Mesenchymal stem cell (in vitro differentiated cells and primary cell): Measurements from ENCODE around the gene ALOX15.
A peak's percentile ranks its signal among the peaks of the same experiment; 100 is the strongest.

Source experiments
- DNase-seq: peaks from one replicate; pipeline ENCODE4 v3.0.0-alpha.2; 2013
- H2AFZ ChIP-seq: one replicate; pipeline ENCODE4 v1.6.1; 2013; ENCODE audit warnings: low read depth, mild to moderate bottlenecking, control low read depth, inconsistent platforms, low read length, moderate library complexity
- H2AK5ac ChIP-seq: 2 replicates; pipeline ENCODE4 v1.6.1; 2013; ENCODE audit warnings: low read length, moderate library complexity, mild to moderate bottlenecking, inconsistent platforms; ENCODE audit not compliant: severe bottlenecking
- H2BK120ac ChIP-seq: one replicate; pipeline ENCODE4 v1.6.1; 2013; ENCODE audit warnings: low read depth, mild to moderate bottlenecking, inconsistent platforms, low read length, moderate library complexity
- H2BK12ac ChIP-seq, 2 experiments: one replicate each; pipeline ENCODE4 v1.6.1; 2013; ENCODE audit warnings: inconsistent platforms in 2 of 2, low read length in 2 of 2, mild to moderate bottlenecking in 2 of 2, moderate library complexity in 2 of 2, control low read depth in 1 of 2
- H2BK15ac ChIP-seq: one replicate; pipeline ENCODE4 v1.6.1; 2013; ENCODE audit warnings: mild to moderate bottlenecking, low read depth, inconsistent platforms; ENCODE audit not compliant: poor library complexity, severe bottlenecking
- H2BK5ac ChIP-seq: 2 replicates; pipeline ENCODE4 v1.6.1; 2013; ENCODE audit warnings: low read depth, mild to moderate bottlenecking, low read length, control low read depth, inconsistent platforms; ENCODE audit not compliant: poor library complexity, severe bottlenecking
- H3K14ac ChIP-seq, 2 experiments: one replicate each; pipeline ENCODE4 v1.6.1; 2013; ENCODE audit warnings: inconsistent platforms in 2 of 2, low read length in 2 of 2, control low read depth in 1 of 2, mild to moderate bottlenecking in 1 of 2, moderate library complexity in 1 of 2
- H3K18ac ChIP-seq, 2 experiments: one replicate each; pipeline ENCODE4 v1.6.1; 2013; ENCODE audit warnings: inconsistent platforms in 2 of 2, low read length in 2 of 2, control low read depth in 1 of 2, low read depth in 1 of 2, mild to moderate bottlenecking in 1 of 2
- H3K23ac ChIP-seq, 2 experiments: one replicate each; pipeline ENCODE4 v1.6.1; 2013; ENCODE audit warnings: inconsistent platforms in 2 of 2, low read length in 2 of 2, mild to moderate bottlenecking in 2 of 2, moderate library complexity in 2 of 2, control low read depth in 1 of 2
- H3K27ac ChIP-seq: 2 replicates; pipeline ENCODE4 v1.5.1; 2013; ENCODE audit warnings: mild to moderate bottlenecking, moderate library complexity, low read length, control low read depth, inconsistent platforms; ENCODE audit not compliant: poor library complexity, severe bottlenecking
- H3K27me3 ChIP-seq, 2 experiments: 2 replicates each; pipeline versions ENCODE4 v1.6.1 to v1.7.0; 2013; ENCODE audit warnings: low read length in 2 of 2, mild to moderate bottlenecking in 2 of 2, moderate library complexity in 2 of 2, control low read depth in 1 of 2, inconsistent platforms in 1 of 2; ENCODE audit not compliant: control insufficient read depth in 1 of 2, insufficient read depth in 1 of 2
- H3K36me3 ChIP-seq, 2 experiments: 2 replicates each; pipeline versions ENCODE4 v1.6.1 to v1.7.0; 2013; ENCODE audit warnings: low read length in 2 of 2, control low read depth in 1 of 2, inconsistent platforms in 1 of 2, low read depth in 1 of 2, mild to moderate bottlenecking in 1 of 2; ENCODE audit not compliant: insufficient read depth in 2 of 2, control insufficient read depth in 1 of 2
- H3K4ac ChIP-seq, 2 experiments: one replicate each; pipeline ENCODE4 v1.6.1; 2013; ENCODE audit warnings: inconsistent platforms in 2 of 2, low read length in 2 of 2, mild to moderate bottlenecking in 2 of 2, moderate library complexity in 2 of 2, control low read depth in 1 of 2, low read depth in 1 of 2
- H3K4me1 ChIP-seq: 2 replicates; pipeline ENCODE4 v1.6.1; 2013; ENCODE audit warnings: low read depth, low read length, control low read depth; ENCODE audit not compliant: control insufficient read depth, insufficient read depth
- H3K4me2 ChIP-seq: 2 replicates; pipeline ENCODE4 v1.6.1; 2013; ENCODE audit warnings: low read length, mild to moderate bottlenecking, inconsistent platforms; ENCODE audit not compliant: poor library complexity, severe bottlenecking
- H3K4me3 ChIP-seq, 2 experiments: 2 replicates each; pipeline versions ENCODE4 v1.5.1 to v1.7.0; 2013; ENCODE audit warnings: low read length in 2 of 2, mild to moderate bottlenecking in 2 of 2, control low read depth in 1 of 2, low read depth in 1 of 2; ENCODE audit not compliant: insufficient read depth in 1 of 2
- H3K79me1 ChIP-seq: replicated peaks from 2 replicates; pipeline ENCODE4 v1.6.1; 2013; ENCODE audit warnings: mild to moderate bottlenecking, control low read depth, low read length, inconsistent platforms; ENCODE audit not compliant: poor library complexity, severe bottlenecking
- H3K9ac ChIP-seq: 2 replicates; pipeline ENCODE4 v1.7.0; 2013; ENCODE audit warnings: mild to moderate bottlenecking, low read length, moderate library complexity
- H3K9me3 ChIP-seq: 2 replicates; pipeline ENCODE4 v1.7.0; 2013; ENCODE audit warnings: mild to moderate bottlenecking, low read length; ENCODE audit not compliant: control insufficient read depth
- H4K8ac ChIP-seq: one replicate; pipeline ENCODE4 v1.6.1; 2013; ENCODE audit warnings: inconsistent platforms, mild to moderate bottlenecking, low read length, moderate library complexity
- H4K91ac ChIP-seq: one replicate; pipeline ENCODE4 v1.6.1; 2013; ENCODE audit warnings: mild to moderate bottlenecking, low read length, inconsistent platforms
- WGBS: methylation state at CpG from one replicate; pipeline ENCODE4 v1.1.7; 2013; ENCODE audit warnings: mixed read lengths; 5-methylcytosine and 5-hydroxymethylcytosine counted together

Gene ALOX15

GRCh38 chr17:4674685-4674998 is 33.2 kb upstream of the ALOX15 start:
- peaks cover 65 to 67% of the 10 kb centered on the region in 2 experiments for H3K36me3 ChIP-seq
- no peak for DNase-seq
- H2AK5ac ChIP-seq, result no peak overlapping the region
- H4K8ac ChIP-seq, result no peak overlapping the region
- no peaks in the 10 kb centered on the region for H3K27me3 ChIP-seq
- no peak overlapping the region for H2BK15ac ChIP-seq
- no peak overlapping the region for H3K4me3 ChIP-seq
- H3K9me3 ChIP-seq, result no peaks in the 10 kb centered on the region
- peaks cover 10% of the 10 kb centered on the region for H3K4me1 ChIP-seq
- H3K14ac ChIP-seq, result no peak overlapping the region
- no peak overlapping the region for H3K4ac ChIP-seq
- H3K18ac ChIP-seq, result no peak overlapping the region
- no peak overlapping the region for H2BK5ac ChIP-seq
- WGBS, result 84% methylated on average over 5 of the region's 8 CpGs
- no peak overlapping the region for H3K9ac ChIP-seq
- no peak overlapping the region for H3K4me2 ChIP-seq
- H2AFZ ChIP-seq, result no peak overlapping the region
- peaks cover 6% of the 10 kb centered on the region for H3K79me1 ChIP-seq
- H4K91ac ChIP-seq, result no peak overlapping the region
- no peak overlapping the region for H3K23ac ChIP-seq
- no peak overlapping the region for H3K27ac ChIP-seq
- no peak overlapping the region for H2BK12ac ChIP-seq
- no peak overlapping the region for H2BK120ac ChIP-seq

GRCh38 chr17:4673986-4674684 is 32.7 kb upstream of the ALOX15 start:
- Histone ChIP-seq H3K36me3 (peaks cover 65 to 67% of the 10 kb centered on the region in 2 experiments), H3K27ac (no peak overlapping the region), H2BK120ac (no peak overlapping the region), H3K27me3 (no peaks in the 10 kb centered on the region), H2BK12ac (no peak overlapping the region), H2BK15ac (no peak overlapping the region), H4K91ac (no peak overlapping the region), H4K8ac (no peak overlapping the region), H3K18ac (no peak overlapping the region), H2AFZ (no peak overlapping the region), H3K14ac (no peak overlapping the region), H3K79me1 (peaks cover 6% of the 10 kb centered on the region), H3K4me1 (peaks cover 10% of the 10 kb centered on the region), H2BK5ac (no peak overlapping the region), H3K4ac (no peak overlapping the region), H3K4me3 (no peak overlapping the region), H3K9ac (no peak overlapping the region), H3K9me3 (no peaks in the 10 kb centered on the region), H3K4me2 (no peak overlapping the region), H3K23ac (no peak overlapping the region), H2AK5ac (no peak overlapping the region)
- 96% methylated on average over 25 of the region's 27 CpGs for WGBS
- no peak for DNase-seq

GRCh38 chr17:4673169-4673568 is 31.7 kb upstream of the ALOX15 start:
- Histone ChIP-seq H2BK120ac (no peak overlapping the region), H3K23ac (no peak overlapping the region), H3K36me3 (peaks cover 65 to 67% of the 10 kb centered on the region in 2 experiments), H2BK15ac (no peak overlapping the region), H3K14ac (no peak overlapping the region), H2BK12ac (no peak overlapping the region), H2BK5ac (no peak overlapping the region), H3K9ac (no peak overlapping the region), H3K9me3 (no peaks in the 10 kb centered on the region), H3K79me1 (peaks cover 6% of the 10 kb centered on the region), H3K27ac (no peak overlapping the region), H3K27me3 (no peaks in the 10 kb centered on the region), H4K91ac (no peak overlapping the region), H3K18ac (no peak overlapping the region), H3K4me3 (peak overlapping the region in 1 of 2 experiments; percentile 26), H2AFZ (no peak overlapping the region), H3K4ac (no peak overlapping the region), H2AK5ac (no peak overlapping the region), H3K4me1 (peaks cover 2% of the 10 kb centered on the region), H4K8ac (no peak overlapping the region), H3K4me2 (no peak overlapping the region)
- WGBS, result 87% methylated on average over 11 of the region's 11 CpGs
- no peak for DNase-seq

DNA sequence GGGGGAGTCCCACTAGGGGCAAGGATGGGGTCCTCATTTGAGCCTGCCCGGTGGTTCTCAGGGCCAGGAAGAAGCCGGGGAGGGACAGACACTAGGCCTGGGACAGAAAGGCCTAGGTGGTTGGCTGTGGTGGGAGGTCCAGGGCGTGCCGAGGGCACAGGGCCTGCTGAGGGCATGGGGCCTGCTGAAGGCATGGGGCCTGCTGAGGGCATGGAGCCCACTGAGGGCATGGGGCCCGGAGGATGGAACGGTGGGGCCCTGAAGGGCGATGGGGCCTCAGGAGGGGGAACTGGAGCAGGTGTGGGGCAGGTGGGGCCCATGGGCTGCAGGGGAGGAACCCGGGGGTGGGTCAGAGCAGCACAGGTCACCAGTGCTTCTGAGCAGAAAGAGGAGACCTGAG is 31.3 kb upstream of the ALOX15 start:
- DNase-seq, result no peak
- H3K9ac ChIP-seq, result no peak overlapping the region
- H2BK120ac ChIP-seq, result no peak overlapping the region
- no peak overlapping the region for H3K4me2 ChIP-seq
- H2BK15ac ChIP-seq, result no peak overlapping the region
- H3K79me1 ChIP-seq, result peaks cover 6% of the 10 kb centered on the region
- H3K23ac ChIP-seq, result no peak overlapping the region
- peaks cover 0 to under 1% of the 10 kb centered on the region in 2 experiments for H3K27me3 ChIP-seq
- no peak overlapping the region for H3K27ac ChIP-seq
- H3K18ac ChIP-seq, result no peak overlapping the region
- 95% methylated on average over 8 of the region's 8 CpGs for WGBS
- H3K36me3 ChIP-seq, result peaks cover 65 to 67% of the 10 kb centered on the region in 2 experiments
- no peak overlapping the region for H2BK12ac ChIP-seq
- no peak overlapping the region for H3K4me3 ChIP-seq
- H4K8ac ChIP-seq, result no peak overlapping the region
- no peak overlapping the region for H2AFZ ChIP-seq
- no peak overlapping the region for H3K4ac ChIP-seq
- no peaks in the 10 kb centered on the region for H3K4me1 ChIP-seq
- H2AK5ac ChIP-seq, result no peak overlapping the region
- no peak overlapping the region for H3K14ac ChIP-seq
- H4K91ac ChIP-seq, result no peak overlapping the region
- no peak overlapping the region for H2BK5ac ChIP-seq
- H3K9me3 ChIP-seq, result no peaks in the 10 kb centered on the region
